Fibroblast of the aortic adventitia (primary cell): ENCODE data around the gene GRIK2. TPM values are rescaled to one million over a fixed set of nuclear protein-coding genes. Genes with fewer than 3 reads are reported as not detected.

Experiments
- DNase-seq: peaks from one replicate; pipeline ENCODE4 v3.0.0-alpha.2; 2010; ENCODE audit warnings: low read depth
- H3K4me3 ChIP-seq: 2 replicates; pipeline ENCODE4 v1.5.1; 2011; ENCODE audit warnings: low read depth, mild to moderate bottlenecking, control low read depth, low read length, moderate library complexity
- CTCF ChIP-seq: IDR thresholded peaks from 2 replicates; pipeline ENCODE4 v1.5.1; 2011; ENCODE audit warnings: mild to moderate bottlenecking, low read length, control low read depth, inconsistent platforms; ENCODE audit not compliant: insufficient read depth
- total RNA-seq: library from RNA; depleted of rRNA; stranded (reverse); fragments of >200 nt; gene quantifications from 2 replicates; pipeline ENCODE4 v1.2.3, GENCODE V29; 2012; ENCODE audit warnings: low replicate concordance

Gene GRIK2
- total RNA-seq, 1 donor: 8.9 TPM

- H3K4me3 ChIP-seq: no peak overlapping the region
- no peak for DNase-seq
- no peak for TF ChIP-seq CTCF
These were observed 128.7 kb downstream of the GRIK2 start for GRCh38 chr6:101522254-101522653.

GRCh38 chr6:101527467-101527866 lies 134.0 kb downstream of the GRIK2 start:
- no peak for TF ChIP-seq CTCF
- DNase-seq: no peak
- no peak overlapping the region for H3K4me3 ChIP-seq

DNA sequence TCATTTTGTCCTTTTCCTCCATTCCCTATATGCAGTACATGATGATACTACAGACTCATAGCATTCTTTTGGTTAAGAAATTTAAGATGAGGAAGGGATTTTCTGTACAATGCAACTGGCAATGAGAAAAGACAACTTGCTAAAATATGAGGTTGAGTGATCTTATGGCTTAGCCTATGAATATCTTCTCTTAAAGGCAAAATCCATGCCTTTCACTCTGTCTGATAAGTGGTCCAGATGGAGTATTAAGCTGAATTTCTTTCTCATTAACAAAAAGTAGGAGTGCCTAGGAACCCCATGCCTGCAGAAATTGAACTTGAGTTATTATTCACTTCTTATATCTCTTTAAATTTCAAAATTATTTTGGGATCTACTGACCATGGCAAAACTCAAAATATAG lies 135.3 kb downstream of the GRIK2 start:
- H3K4me3 ChIP-seq: no peak overlapping the region
- no peak for DNase-seq
- no peak for TF ChIP-seq CTCF

- no peak for DNase-seq
- no peak overlapping the region for H3K4me3 ChIP-seq
- no peak for TF ChIP-seq CTCF
These were observed 138.0 kb downstream of the GRIK2 start for GRCh38 chr6:101531538-101531937.

- no peak overlapping the region for H3K4me3 ChIP-seq
- TF ChIP-seq CTCF: no peak
- peak; percentile 45 for DNase-seq
These were observed 140.9 kb downstream of the GRIK2 start for GRCh38 chr6:101534386-101534785.

DNA sequence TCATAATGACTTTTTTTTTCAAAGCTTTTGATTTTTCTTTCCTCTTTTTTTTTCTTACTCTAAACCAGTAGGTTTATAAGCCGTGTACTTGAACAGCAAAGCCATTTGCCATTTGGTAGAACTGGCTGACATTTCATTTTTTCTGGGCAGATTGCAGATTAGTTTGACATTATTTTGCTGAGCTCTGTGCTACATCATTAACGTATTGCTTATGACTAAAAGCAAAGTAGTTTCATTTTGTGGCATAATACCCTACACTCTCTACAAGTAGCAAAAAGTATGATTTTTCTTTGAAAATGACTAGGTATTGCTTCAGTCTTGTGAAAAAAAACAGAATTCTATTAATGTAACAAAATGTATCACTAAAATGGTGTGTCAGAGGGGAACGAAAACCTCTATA lies 141.3 kb downstream of the GRIK2 start:
- H3K4me3 ChIP-seq: no peak overlapping the region
- DNase-seq: peak; percentile 50
- no peak for TF ChIP-seq CTCF

GRCh38 chr6:101537753-101538316 lies 144.3 kb downstream of the GRIK2 start:
- DNase-seq: peak; percentile 30

More at GRCh38 chr6:101537753-101538316, 144.3 kb downstream of the GRIK2 start:
- H3K4me3 ChIP-seq: no peak overlapping the region
- no peak for TF ChIP-seq CTCF
